Measurements from ENCODE around the gene DUSP28. TPM values are rescaled to one million over a fixed set of nuclear protein-coding genes. Genes with fewer than 3 reads are reported as not detected.

Gene DUSP28
- total and polyA plus RNA-seq, 4 donors, result 1.9 to 4.1 (median 3.0) TPM

- TF ChIP-seq CTCF (IDR thresholded peaks at IDR 0.05; ENCODE audit: low read depth, low read length, missing input control) (no peak), NR2F2 (IDR thresholded peaks at IDR 0.05) (no peak)
Observed at GRCh38 chr2:240598311-240598911, 38.3 kb downstream of the DUSP28 start (continued).

GRCh38 chr2:240599141-240599583 is 39.0 kb downstream of the DUSP28 start:
- DNase-seq (ENCODE audit: low spot score), result no peak
- Histone ChIP-seq H3K4me1 (ENCODE audit: control insufficient read depth in 4 of 4, insufficient read depth in 4 of 4, low read length in 3 of 4) (peaks cover 9 to 23% (median 19%) of the 10 kb centered on the region in 4 donors), H3K4me3 (ENCODE audit: low read depth in 1 of 3, low read length in 3 of 3) (no peak overlapping the region), H3K27ac (ENCODE audit: low read depth in 1 of 2, low read length in 2 of 2) (no peak overlapping the region), H3K9ac (ENCODE audit: low read depth in 1 of 2, low read length in 2 of 2) (no peak overlapping the region), H3K27me3 (ENCODE audit: control insufficient read depth in 4 of 4, insufficient read depth in 4 of 4, low read length in 3 of 4) (no peaks in the 10 kb centered on the region), H3K36me3 (ENCODE audit: control insufficient read depth in 4 of 4, insufficient read depth in 3 of 4, low read depth in 1 of 4, low read length in 3 of 4) (peaks cover 0 to 11% (median 4%) of the 10 kb centered on the region in 4 donors), H3K9me3 (ENCODE audit: control insufficient read depth in 4 of 4, low read length in 3 of 4) (no peaks in the 10 kb centered on the region)
- WGBS, result 97% methylated on average over 11 of the region's 11 CpGs
- TF ChIP-seq FOXA1 (IDR thresholded peaks at IDR 0.05) (no peak), EGR1 (IDR thresholded peaks at IDR 0.05; ENCODE audit: low read depth in 2 of 2) (no peak), RAD21 (IDR thresholded peaks at IDR 0.05) (no peak), NR2F2 (IDR thresholded peaks at IDR 0.05) (no peak), MAX (IDR thresholded peaks at IDR 0.05) (no peak), RXRA (IDR thresholded peaks at IDR 0.05) (no peak), HNF4G (IDR thresholded peaks at IDR 0.05) (no peak), HNF4A (conservative IDR thresholded peaks at IDR 0.05) (no peak), GABPA (IDR thresholded peaks at IDR 0.05 in 1 of 2, conservative IDR thresholded peaks at IDR 0.05 in 1 of 2) (no peak), ZBTB33 (IDR thresholded peaks at IDR 0.05) (no peak), ATF3 (IDR thresholded peaks at IDR 0.05) (no peak), YY1 (IDR thresholded peaks at IDR 0.05) (no peak), CTCF (IDR thresholded peaks at IDR 0.05; ENCODE audit: low read depth, low read length, missing input control) (no peak), REST (IDR thresholded peaks at IDR 0.05) (no peak), TAF1 (conservative IDR thresholded peaks at IDR 0.05) (no peak), SP1 (IDR thresholded peaks at IDR 0.05) (no peak), FOXA2 (IDR thresholded peaks at IDR 0.05) (no peak), JUND (IDR thresholded peaks at IDR 0.05) (no peak)
